ENCODE data around the gene ZCCHC13.

GRCh38 chrX:74304016-74304415 is at the start of gene ZCCHC13:
- TF ChIP-seq CTCF (IDR thresholded peaks at IDR 0.05) (no peak), POLR2A (IDR thresholded peaks at IDR 0.05) (no peak)

All from adrenal gland (tissue), 5 donors.